GM13977 (cell line): ENCODE data around the gene SP140.

Source experiments
- DNase-seq: peaks from one replicate; pipeline ENCODE4 v3.0.0; 2012; ENCODE audit warnings: low spot score
- in situ Hi-C: fragments of 300-500 bp; cut with MboI; formaldehyde crosslinking; loops from one replicate; pipeline ENCODE4 v1.12.0; 2022; ENCODE audit warnings: low sequenced_read_pairs, low pct_unique_long_range_greater_than_20kb, mixed read lengths, inconsistent platforms; ENCODE audit not compliant: unreplicated experiment
- TF ChIP-seq, protein P1 (sequence below): IDR thresholded peaks from 2 replicates; pipeline ENCODE4 v1.5.1; 2012; ENCODE audit warnings: mild to moderate bottlenecking, control low read depth; ENCODE audit not compliant: insufficient read depth; ENCODE audit errors: extremely low read depth, missing control alignments

SP140 gene

DNA sequence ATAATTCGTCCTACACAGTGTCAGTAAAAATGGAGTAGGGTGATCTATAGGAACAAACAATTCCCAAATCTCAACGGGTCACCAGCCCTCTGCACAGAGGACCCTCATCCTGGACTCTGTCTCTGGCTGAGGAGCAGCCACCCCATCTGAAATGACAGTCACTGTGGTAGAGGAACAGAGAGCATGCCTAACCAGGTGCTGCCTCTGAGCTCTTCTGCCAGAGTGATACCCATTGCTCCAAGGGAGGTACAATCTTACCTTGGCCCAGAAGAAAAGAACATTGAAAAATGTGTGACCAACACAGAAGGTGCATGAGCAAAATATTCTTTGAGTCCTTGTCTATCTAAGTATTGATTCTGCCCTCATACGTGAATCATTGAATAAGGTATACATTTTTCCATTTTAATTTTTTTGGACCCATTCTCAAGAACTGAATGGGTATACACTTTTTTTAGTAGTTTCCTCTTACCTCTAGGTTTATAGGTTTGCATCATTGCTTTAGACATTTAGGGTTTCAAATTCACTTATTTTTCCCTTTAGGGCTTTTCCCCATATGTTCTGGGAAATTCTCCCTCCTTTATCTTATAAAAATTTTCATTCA, 8.7 kb downstream of the SP140 start:
- in situ Hi-C loops: no loop called here
- TF ChIP-seq, protein P1, sequence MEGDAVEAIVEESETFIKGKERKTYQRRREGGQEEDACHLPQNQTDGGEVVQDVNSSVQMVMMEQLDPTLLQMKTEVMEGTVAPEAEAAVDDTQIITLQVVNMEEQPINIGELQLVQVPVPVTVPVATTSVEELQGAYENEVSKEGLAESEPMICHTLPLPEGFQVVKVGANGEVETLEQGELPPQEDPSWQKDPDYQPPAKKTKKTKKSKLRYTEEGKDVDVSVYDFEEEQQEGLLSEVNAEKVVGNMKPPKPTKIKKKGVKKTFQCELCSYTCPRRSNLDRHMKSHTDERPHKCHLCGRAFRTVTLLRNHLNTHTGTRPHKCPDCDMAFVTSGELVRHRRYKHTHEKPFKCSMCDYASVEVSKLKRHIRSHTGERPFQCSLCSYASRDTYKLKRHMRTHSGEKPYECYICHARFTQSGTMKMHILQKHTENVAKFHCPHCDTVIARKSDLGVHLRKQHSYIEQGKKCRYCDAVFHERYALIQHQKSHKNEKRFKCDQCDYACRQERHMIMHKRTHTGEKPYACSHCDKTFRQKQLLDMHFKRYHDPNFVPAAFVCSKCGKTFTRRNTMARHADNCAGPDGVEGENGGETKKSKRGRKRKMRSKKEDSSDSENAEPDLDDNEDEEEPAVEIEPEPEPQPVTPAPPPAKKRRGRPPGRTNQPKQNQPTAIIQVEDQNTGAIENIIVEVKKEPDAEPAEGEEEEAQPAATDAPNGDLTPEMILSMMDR: no peak
- no peak for DNase-seq

GRCh38 chr2:230234845-230235244, 9.3 kb downstream of the SP140 start:
- TF ChIP-seq, protein P1: no peak
- DNase-seq: no peak
- in situ Hi-C loops: no loop called here

GRCh38 chr2:230244211-230244610, 18.7 kb downstream of the SP140 start:
- no peak for DNase-seq
- TF ChIP-seq, protein P1: no peak
- in situ Hi-C loops: no loop called here

GRCh38 chr2:230246206-230246605, 20.7 kb downstream of the SP140 start:
- TF ChIP-seq, protein P1: no peak
- in situ Hi-C loops: no loop called here
- DNase-seq: no peak

GRCh38 chr2:230250231-230250630, 24.7 kb downstream of the SP140 start:
- in situ Hi-C loops: no loop called here
- no peak for DNase-seq
- TF ChIP-seq, protein P1: no peak

DNA sequence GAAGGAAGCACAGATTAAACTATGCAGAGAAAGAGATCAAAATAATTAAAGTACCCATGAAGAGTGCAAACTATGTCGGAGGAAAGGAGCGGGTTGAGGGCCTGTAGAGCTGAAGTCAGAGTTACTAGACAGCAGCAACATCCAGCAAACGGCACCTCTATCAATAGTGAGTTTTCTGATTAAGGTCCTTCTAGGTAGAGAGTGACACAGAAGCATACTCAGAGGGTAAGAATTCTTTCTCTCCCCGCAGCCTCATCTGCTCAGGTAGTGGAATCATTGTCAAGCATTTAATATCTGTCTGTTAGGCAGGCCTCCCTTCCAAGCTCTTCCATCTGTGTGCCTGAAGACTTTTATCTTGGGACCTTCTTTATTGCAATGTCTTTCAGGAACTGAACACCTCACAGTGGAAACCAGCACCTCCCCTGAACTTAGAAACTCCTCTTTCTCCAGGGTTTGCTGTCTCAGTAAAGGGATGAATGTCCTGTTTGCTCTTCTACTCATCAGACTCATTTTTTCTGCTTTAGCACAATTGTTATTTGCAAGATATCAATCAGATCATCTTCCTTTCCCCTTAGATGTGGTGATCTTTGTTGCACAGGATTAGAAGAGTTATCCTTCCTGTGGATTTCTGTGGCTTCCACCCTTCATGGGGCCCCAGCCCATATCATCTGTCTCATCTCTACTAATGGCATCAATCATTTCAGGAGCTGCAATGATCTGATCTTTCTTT, 28.8 kb downstream of the SP140 start:
- in situ Hi-C loops: no loop called here
- TF ChIP-seq, protein P1: no peak
- DNase-seq: no peak
